ENCODE results near the gene RARB.

The RARB gene

GRCh38 chr3:25508433-25508832, 80.4 kb downstream of the RARB start:
- no peak for DNase-seq (ENCODE audit: low read depth in 3 of 3)

- DNase-seq (ENCODE audit: low read depth in 3 of 3), result no peak
These were observed 80.8 kb downstream of the RARB start for GRCh38 chr3:25508901-25509300.

- DNase-seq (ENCODE audit: low read depth in 3 of 3), result no peak
These were observed 82.7 kb downstream of the RARB start for GRCh38 chr3:25510797-25511196.

GRCh38 chr3:25511972-25512721, 84.1 kb downstream of the RARB start:
- DNase-seq (ENCODE audit: low read depth in 3 of 3), result no peak

- no peak for DNase-seq (ENCODE audit: low read depth in 3 of 3)
These were observed 85.7 kb downstream of the RARB start for GRCh38 chr3:25513642-25514266.

- DNase-seq (ENCODE audit: low read depth in 3 of 3), result no peak
These were observed 87.1 kb downstream of the RARB start for GRCh38 chr3:25515171-25515570.

GRCh38 chr3:25520926-25521559, 93.0 kb downstream of the RARB start:
- DNase-seq (ENCODE audit: low read depth in 3 of 3), result no peak

- DNase-seq (ENCODE audit: low read depth in 3 of 3), result no peak
These were observed 99.3 kb downstream of the RARB start for GRCh38 chr3:25527336-25527735.

- DNase-seq (ENCODE audit: low read depth in 3 of 3), result no peak
These were observed 99.7 kb downstream of the RARB start for GRCh38 chr3:25527801-25528200.

GRCh38 chr3:25531971-25532370, 103.9 kb downstream of the RARB start:
- no peak for DNase-seq (ENCODE audit: low read depth in 3 of 3)

GRCh38 chr3:25532431-25533162, 104.5 kb downstream of the RARB start:
- DNase-seq (ENCODE audit: low read depth in 3 of 3), result no peak

GRCh38 chr3:25533399-25533798, 105.3 kb downstream of the RARB start:
- DNase-seq (ENCODE audit: low read depth in 3 of 3), result no peak

- DNase-seq (ENCODE audit: low read depth in 3 of 3), result no peak
These were observed 105.9 kb downstream of the RARB start for GRCh38 chr3:25534007-25534406.

- no peak for DNase-seq (ENCODE audit: low read depth in 3 of 3)
These were observed 108.7 kb downstream of the RARB start for GRCh38 chr3:25536521-25537391.

GRCh38 chr3:25537516-25537915, 109.5 kb downstream of the RARB start:
- no peak for DNase-seq (ENCODE audit: low read depth in 3 of 3)

- no peak for DNase-seq (ENCODE audit: low read depth in 3 of 3)
These were observed 112.2 kb downstream of the RARB start for GRCh38 chr3:25540273-25540672.

GRCh38 chr3:25542492-25543039, 114.5 kb downstream of the RARB start:
- no peak for DNase-seq (ENCODE audit: low read depth in 3 of 3)

GRCh38 chr3:25547103-25547502, 119.0 kb downstream of the RARB start:
- no peak for DNase-seq (ENCODE audit: low read depth in 3 of 3)

- DNase-seq (ENCODE audit: low read depth in 3 of 3), result no peak
These were observed 120.0 kb downstream of the RARB start for GRCh38 chr3:25547943-25548674.

GRCh38 chr3:25548836-25549235, 120.8 kb downstream of the RARB start:
- no peak for DNase-seq (ENCODE audit: low read depth in 3 of 3)

Measured in stimulated activated CD4-positive, alpha-beta T cell treated with anti-CD3 and anti-CD28 coated beads, TNF-alpha, amount 100 ng/mL, for 4 hours (primary cell).